H1 (cell line): Measurements from ENCODE around the gene ADNP2.

Experiments
- CBX8 ChIP-seq: fragments of 300-800, 300-1000 bp; sonication (generic); IDR thresholded peaks from 2 replicates; pipeline ENCODE4 v1.7.1; 2016; ENCODE audit warnings: low read depth, low read length, borderline replicate concordance
- CTCF ChIP-seq, 3 experiments: IDR thresholded peaks; 1 replicate in 2 of 3; 2 replicates in 1 of 3; pipeline versions ENCODE4 v1.5.1 to v1.6.1; 2011; ENCODE audit warnings: low read length in 3 of 3, mild to moderate bottlenecking in 3 of 3, inconsistent platforms in 2 of 3, low read depth in 1 of 3, moderate library complexity in 1 of 3; ENCODE audit not compliant: insufficient read depth in 1 of 3; ENCODE audit errors: control extremely low read depth in 1 of 3
- MAX ChIP-seq: IDR thresholded peaks from 2 replicates; pipeline ENCODE4 v1.6.1; 2012; ENCODE audit warnings: inconsistent platforms
- POLR2AphosphoS5 ChIP-seq: IDR thresholded peaks from 2 replicates; pipeline ENCODE4 v1.6.1; 2011; ENCODE audit warnings: low read depth, low read length
- POU5F1 ChIP-seq: IDR thresholded peaks from 2 replicates; pipeline ENCODE4 v1.6.1; 2011; ENCODE audit warnings: low read depth, mild to moderate bottlenecking, low read length, moderate library complexity
- USF2 ChIP-seq: IDR thresholded peaks from 2 replicates; pipeline ENCODE4 v1.6.1; 2011; ENCODE audit warnings: low read length, improper control_type of control experiment

GRCh38 chr18:80178935-80179818 lies 70.1 kb downstream of the ADNP2 start:
- TF ChIP-seq MAX (no peak), CBX8 (no peak), POU5F1 (no peak), CTCF (IDR thresholded peaks at IDR 0.05; ENCODE audit: control extremely low read depth in 1 of 3, insufficient read depth in 1 of 3, low read depth in 1 of 3, low read length in 3 of 3) (no peak), USF2 (no peak), POLR2AphosphoS5 (no peak)
